GM04503 (cell line): ENCODE results near the gene SLFN12L.
"Not testable (repeated sequence)": the region's sequence is repeated elsewhere in the genome, so short reads cannot be mapped to it uniquely, and the experiment has no call there.

Experiments used
- DNase-seq: peaks from one replicate; pipeline ENCODE4 v3.0.0-alpha.2; 2012; ENCODE audit warnings: low read depth

The SLFN12L gene

DNA sequence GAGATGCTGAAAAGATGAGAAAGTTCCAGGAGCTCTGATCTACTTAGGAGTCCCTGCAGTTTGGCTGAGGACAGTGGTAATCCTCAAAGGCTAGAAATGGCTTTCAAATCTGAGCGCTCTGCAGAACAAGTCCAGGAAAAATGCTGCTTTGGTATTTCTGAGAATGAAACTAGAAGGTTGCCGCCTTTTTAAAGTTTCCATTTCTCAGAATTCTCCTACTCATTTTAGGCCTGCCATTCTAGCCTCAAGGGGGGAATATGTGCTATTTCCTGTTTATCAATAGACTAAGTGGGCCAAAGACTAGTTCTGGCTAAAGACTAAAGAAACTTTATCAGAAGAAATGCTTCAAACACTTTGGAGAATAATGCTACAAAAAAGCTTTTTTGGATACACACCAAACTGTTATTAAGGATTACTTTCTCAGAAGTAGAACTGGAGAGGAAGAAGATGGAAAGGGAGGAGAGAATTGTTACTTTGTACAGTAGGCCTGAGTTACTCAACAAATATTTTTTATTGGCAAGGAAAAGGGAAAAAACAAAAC is at the start of gene SLFN12L:
TSS of gene SLFN12L (minus strand) at position 78 of the 541 bp plus-strand sequence. CDS start 15,314 bp downstream, outside the sequence.
- no peak for DNase-seq

DNA sequence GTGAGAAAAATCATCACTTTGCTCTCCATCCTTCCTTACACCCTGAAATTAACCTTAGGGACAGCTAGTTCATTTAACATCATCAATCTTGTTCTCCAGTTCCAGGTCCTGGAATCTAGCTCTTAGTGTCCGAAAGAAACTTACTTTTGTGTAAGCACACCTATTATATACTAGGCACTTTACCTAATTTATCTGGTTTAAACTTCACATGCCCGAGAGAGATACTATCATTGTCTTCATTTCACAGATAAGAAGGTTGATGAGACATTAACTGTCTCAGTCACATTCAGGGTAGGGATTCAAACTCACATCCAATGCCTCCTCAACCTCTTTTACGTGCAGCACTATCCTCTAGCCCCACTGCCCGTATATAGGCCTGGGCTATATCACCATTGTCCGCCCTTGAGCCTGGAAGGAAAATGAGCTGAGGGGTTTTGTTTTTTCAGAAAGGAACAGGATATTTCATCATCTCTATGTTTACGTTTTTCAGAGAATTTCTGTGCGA is 49.1 kb upstream of the SLFN12L start:
- DNase-seq, result no peak

DNA sequence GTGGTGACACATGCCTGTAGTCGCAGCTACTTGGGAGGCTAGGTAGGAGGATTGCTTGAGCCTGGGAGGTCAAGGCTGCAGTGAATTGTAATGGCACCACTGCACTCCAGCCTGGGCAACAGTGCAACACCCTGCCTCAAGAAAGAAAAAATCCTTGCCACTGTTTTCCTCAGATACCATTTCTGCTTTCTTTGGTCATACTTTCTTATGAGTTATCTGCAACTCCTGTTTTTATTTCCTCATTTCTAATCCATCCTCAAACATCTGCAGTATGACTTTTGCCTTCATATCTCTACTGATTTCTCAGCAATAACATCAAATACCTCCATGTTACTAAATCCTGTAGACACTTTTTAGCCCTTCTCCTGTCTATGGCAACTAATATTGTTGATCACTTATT is 46.6 kb upstream of the SLFN12L start:
- no peak for DNase-seq

DNA sequence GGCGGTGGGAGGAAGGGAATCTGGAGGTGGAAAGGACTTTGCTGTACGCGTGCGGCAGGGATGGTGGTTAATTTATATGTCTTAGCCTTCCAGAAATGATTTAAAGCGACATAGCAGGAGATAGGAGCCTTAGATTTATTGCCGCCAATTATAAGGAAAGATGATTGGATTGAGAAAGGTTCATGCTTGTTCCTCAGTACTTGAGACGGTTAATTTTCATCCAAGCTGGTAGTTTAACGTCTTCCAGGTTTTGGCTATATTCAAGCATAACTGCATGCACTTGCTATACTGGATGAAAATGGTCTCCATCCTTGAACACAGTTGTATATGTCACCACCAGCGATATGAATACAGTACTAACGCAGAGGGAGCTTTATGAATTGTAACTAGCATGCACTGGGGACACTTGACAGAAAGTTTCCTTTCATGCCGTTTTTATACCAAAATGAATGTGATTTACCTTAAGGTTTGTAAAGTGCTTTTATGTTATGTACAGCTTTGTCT is 41.5 kb upstream of the SLFN12L start:
- no peak for DNase-seq

DNA sequence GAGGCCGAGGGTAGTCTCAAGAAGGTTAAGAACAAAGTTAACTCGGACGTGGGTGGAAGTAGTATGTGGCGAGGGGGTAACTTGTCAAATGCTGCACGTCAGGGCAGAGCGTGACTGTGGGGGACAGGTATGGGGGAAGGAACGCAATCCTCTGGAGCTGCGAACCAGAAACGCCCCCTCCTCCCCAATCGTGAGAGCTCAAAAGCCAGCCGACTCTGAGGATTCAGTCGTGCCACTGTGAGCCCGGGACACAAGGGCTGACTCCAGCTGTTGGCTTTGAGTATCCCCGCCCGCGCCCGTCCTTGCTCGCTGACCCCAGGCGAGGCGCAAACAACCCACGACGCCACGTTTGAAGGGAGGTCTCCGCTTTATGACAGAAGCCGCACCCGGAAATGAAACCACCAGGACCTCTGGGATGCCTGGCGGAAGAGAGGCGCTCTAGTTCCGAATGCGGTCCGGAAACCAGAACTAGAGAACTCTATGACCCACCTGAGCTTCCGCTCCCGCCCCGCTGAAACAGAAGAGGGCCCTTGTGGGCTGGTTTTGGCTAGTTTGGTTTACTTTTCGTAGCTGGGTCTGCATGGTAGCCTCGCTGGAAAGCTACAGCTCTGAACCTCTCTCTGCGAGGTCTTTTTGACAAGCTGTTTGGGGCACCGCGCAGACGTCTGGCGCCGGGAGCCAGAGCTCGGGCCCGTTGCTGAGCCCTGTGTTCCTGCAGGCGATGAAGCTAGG is 40.9 kb upstream of the SLFN12L start, which contains the start of gene PEX12:
TSS of gene PEX12 (minus strand) at position 375 of the 732 bp plus-strand sequence. CDS start 550 bp downstream, outside the sequence.
- DNase-seq, result peak; percentile 58

- DNase-seq, result peak; percentile 11
Observed at GRCh38 chr17:35577830-35578196, 40.3 kb upstream of the SLFN12L start.

DNA sequence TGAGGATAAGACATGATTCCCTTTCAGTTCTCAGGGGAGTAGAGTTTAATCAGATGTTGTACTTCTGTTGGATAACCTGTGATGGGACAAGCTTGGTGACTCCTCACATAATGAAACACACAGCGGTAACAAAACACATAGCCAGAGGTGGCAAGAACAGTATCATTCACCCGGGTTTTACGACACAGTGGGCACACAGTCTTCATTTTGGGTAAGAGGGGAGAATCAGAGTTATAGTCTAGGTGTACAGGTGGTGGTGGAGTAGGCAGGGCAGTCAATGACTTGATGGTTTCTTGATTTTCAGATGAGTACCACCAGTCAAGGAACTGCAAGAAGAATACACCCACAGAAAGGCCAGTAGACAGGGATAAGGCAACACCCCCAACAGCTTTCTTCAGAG is 38.3 kb upstream of the SLFN12L start:
- DNase-seq, result no peak

DNA sequence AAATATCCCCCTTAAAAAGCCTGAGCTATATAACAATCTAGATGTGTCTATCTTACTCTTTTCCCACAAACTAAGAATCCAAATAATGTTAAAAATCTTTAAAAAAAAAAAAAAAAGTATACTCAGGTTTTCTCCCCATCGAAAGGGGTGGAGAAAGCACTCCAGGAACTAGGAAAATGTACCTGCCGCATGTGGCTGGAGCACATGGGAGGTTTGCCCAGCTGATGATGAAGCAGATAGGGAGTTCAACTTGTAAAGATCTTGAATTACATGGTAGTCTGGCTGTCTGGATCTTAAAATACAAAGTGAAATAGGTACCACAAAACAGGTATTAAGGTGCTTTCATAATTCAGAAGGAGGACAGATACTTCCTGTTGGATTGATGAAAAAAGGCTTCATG is 31.9 kb upstream of the SLFN12L start:
- DNase-seq, result no peak

DNA sequence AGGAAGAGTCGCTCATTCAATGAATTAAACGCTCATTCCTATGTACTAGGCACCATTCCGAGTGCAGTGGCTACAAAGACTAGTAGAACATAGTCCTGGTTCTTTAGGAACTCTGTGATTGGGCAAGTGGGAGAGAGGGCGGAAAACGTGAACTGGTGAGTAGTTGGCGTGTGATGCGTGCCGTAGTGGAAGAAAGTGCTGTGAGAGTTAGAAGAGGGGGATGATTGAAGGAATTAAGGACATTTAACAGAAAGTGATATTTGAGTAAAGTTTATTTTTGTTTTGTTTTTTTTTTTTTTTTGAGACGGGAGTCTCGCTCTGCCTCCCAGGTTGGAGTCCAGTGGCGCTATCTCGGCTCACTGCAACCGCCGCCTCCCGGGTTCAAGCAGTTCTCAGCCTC is 31.1 kb upstream of the SLFN12L start:
- DNase-seq, result no peak

- DNase-seq, result no peak
Observed at GRCh38 chr17:35566968-35567367, 29.5 kb upstream of the SLFN12L start.

DNA sequence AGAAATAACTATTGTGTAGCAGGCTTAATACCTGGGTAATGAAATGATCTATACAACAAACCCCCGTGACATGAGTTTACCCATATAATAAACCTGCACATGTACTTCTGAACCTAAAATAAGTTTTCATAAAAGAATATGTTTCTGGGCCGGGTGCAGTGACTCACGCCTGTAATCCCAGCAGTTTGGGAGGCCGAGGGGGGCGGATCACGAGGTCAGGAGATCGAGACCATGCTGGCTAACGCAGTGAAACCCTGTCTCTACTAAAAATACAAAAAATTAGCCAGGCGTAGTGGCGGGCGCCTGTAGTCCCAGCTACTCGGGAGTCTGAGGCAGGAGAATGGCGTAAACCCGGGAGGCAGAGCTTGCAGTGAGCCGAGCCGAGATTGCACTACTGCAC is 25.7 kb upstream of the SLFN12L start:
- DNase-seq, result not testable (repeated sequence)

- no peak for DNase-seq
Observed at GRCh38 chr17:35560703-35561102, 23.2 kb upstream of the SLFN12L start, which contains the start of gene SLFN14. Gene SLFN14, minus strand, starts transcription at chr17:35560819. Its CDS starts 2,757 bp downstream, at chr17:35558062.

GRCh38 chr17:35559495-35560210 is 22.2 kb upstream of the SLFN12L start:
- DNase-seq, result no peak

GRCh38 chr17:35557353-35557752 is 19.9 kb upstream of the SLFN12L start:
- no peak for DNase-seq

- DNase-seq, result no peak
Observed at GRCh38 chr17:35555691-35556090, 18.2 kb upstream of the SLFN12L start.

GRCh38 chr17:35554668-35555067 is 17.2 kb upstream of the SLFN12L start:
- no peak for DNase-seq

GRCh38 chr17:35553310-35553709 is 15.8 kb upstream of the SLFN12L start:
- DNase-seq, result no peak

DNA sequence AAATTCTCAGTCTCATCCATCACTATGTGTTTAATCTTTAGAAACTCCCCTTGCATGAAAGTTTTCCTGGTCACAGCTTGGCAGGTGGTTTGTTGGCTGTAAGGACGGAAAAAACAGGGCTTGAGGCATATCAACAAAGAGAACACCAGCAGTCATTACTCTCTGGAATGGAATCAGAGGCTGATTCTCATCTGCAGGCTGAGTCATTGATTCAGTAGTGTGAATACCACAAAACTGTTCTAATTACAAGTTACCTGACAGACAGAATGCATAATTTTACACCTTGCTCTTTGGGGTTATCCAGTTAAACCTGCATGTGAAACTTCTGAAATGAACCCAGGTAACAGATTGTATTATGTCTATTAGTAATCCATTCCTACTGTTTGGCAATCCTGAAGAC is 11.5 kb upstream of the SLFN12L start:
- no peak for DNase-seq

DNA sequence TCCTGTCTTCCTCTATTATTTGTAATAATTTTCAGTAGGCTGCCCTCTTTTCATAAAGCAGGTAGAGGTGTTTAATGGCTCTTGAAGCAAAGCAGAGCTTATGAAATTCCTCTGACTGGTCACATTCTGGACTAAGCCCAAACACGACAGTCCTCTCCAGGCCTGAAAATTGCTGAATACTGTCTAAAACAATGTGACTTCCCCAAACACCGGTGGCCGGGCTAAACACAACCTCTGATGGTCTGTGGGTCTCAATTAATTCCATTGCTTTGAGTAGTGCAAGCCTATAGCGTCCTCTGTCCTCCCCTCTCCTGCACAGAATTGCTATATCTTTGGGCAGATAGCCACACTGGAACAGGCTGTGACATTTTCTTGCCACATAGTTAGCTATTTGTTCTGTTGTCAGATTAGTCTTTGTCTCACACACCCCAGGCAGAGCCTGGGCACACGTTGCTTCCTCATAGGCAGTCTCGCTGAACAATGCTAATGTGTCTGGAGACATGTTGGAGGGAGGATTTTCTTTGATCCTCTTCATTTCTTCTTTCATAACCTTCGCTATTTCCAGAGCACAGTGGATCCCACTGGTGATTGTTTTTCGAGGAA is 10.8 kb upstream of the SLFN12L start:
- no peak for DNase-seq

GRCh38 chr17:35546487-35546886 is 9.0 kb upstream of the SLFN12L start:
- DNase-seq, result no peak

DNA sequence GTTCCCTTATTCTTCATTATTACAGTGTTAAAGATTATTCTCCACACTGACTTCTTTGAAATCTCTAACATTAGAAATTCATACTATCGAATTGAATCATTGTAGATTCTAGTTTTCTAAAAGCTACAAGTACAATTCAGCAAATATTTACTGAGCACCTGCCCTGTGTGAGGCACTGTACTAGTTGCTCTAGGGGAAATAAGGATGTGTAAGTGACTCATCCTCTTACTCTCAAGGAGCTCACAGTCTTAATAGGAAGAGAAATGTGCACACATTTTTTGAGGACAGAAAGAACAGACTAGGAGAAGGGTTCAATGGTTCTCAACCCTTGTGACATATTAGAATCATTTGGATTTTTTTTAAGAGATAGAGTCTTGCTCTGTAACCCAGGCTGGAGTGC is 7.7 kb upstream of the SLFN12L start:
- DNase-seq, result no peak

GRCh38 chr17:35543856-35544255 is 6.4 kb upstream of the SLFN12L start:
- DNase-seq, result no peak
